Measurements from ENCODE around the gene SLC34A2. TPM values are rescaled to one million over a fixed set of nuclear protein-coding genes. Genes with fewer than 3 reads are reported as not detected.

The SLC34A2 gene
- polyA plus RNA-seq, 1 donor, result 2.0 TPM

- Histone ChIP-seq H3K36me3 (ENCODE audit: control insufficient read depth, insufficient read depth, low read length) (no peaks in the 10 kb centered on the region), H3K4me3 (ENCODE audit: low read length) (no peak overlapping the region), H3K27me3 (ENCODE audit: control insufficient read depth, insufficient read depth, low read length) (no peaks in the 10 kb centered on the region), H3K9me3 (ENCODE audit: control insufficient read depth, low read depth, low read length) (no peaks in the 10 kb centered on the region), H3K4me1 (ENCODE audit: control insufficient read depth, insufficient read depth, low read length) (no peaks in the 10 kb centered on the region), H3K27ac (ENCODE audit: low read length) (no peak overlapping the region)
- DNase-seq, result no peak
- whole genome bisulfite sequencing (ENCODE audit: insufficient coverage, low lambda C conversion rate), result 71% methylated on average over 3 of the region's 4 CpGs
Measured at GRCh38 chr4:25713812-25714211, 58.2 kb downstream of the SLC34A2 start.

- no peak for DNase-seq
- H3K27ac ChIP-seq (ENCODE audit: low read length), result no peak overlapping the region
- WGBS (ENCODE audit: insufficient coverage, low lambda C conversion rate), result no CpG with 5 or more reads among the region's 3 CpGs
- H3K4me1 ChIP-seq (ENCODE audit: control insufficient read depth, insufficient read depth, low read length), result no peaks in the 10 kb centered on the region
- H3K9me3 ChIP-seq (ENCODE audit: control insufficient read depth, low read depth, low read length), result no peaks in the 10 kb centered on the region
- H3K36me3 ChIP-seq (ENCODE audit: control insufficient read depth, insufficient read depth, low read length), result no peaks in the 10 kb centered on the region
- no peaks in the 10 kb centered on the region for H3K27me3 ChIP-seq (ENCODE audit: control insufficient read depth, insufficient read depth, low read length)
- H3K4me3 ChIP-seq (ENCODE audit: low read length), result no peak overlapping the region
Measured at GRCh38 chr4:25722964-25723363, 67.3 kb downstream of the SLC34A2 start.

- Histone ChIP-seq H3K9me3 (ENCODE audit: control insufficient read depth, low read depth, low read length) (no peaks in the 10 kb centered on the region), H3K4me3 (ENCODE audit: low read length) (no peak overlapping the region), H3K27ac (ENCODE audit: low read length) (no peak overlapping the region), H3K36me3 (ENCODE audit: control insufficient read depth, insufficient read depth, low read length) (no peaks in the 10 kb centered on the region), H3K4me1 (ENCODE audit: control insufficient read depth, insufficient read depth, low read length) (no peaks in the 10 kb centered on the region), H3K27me3 (ENCODE audit: control insufficient read depth, insufficient read depth, low read length) (no peaks in the 10 kb centered on the region)
- no CpG with 5 or more reads among the region's 1 CpG for WGBS (ENCODE audit: insufficient coverage, low lambda C conversion rate)
- no peak for DNase-seq
Measured at GRCh38 chr4:25723409-25723808, 67.8 kb downstream of the SLC34A2 start.

- no peak for DNase-seq
- no peak overlapping the region for H3K27ac ChIP-seq (ENCODE audit: low read length)
- 100% methylated on average over 1 of the region's 7 CpGs for WGBS (ENCODE audit: insufficient coverage, low lambda C conversion rate)
Measured at GRCh38 chr4:25725870-25726269, 70.2 kb downstream of the SLC34A2 start.

GRCh38 chr4:25727711-25728493, 72.3 kb downstream of the SLC34A2 start:
- DNase-seq, result no peak
- Histone ChIP-seq H3K27me3 (ENCODE audit: control insufficient read depth, insufficient read depth, low read length) (no peaks in the 10 kb centered on the region), H3K36me3 (ENCODE audit: control insufficient read depth, insufficient read depth, low read length) (no peaks in the 10 kb centered on the region), H3K4me3 (ENCODE audit: low read length) (no peak overlapping the region), H3K4me1 (ENCODE audit: control insufficient read depth, insufficient read depth, low read length) (no peaks in the 10 kb centered on the region), H3K27ac (ENCODE audit: low read length) (no peak overlapping the region), H3K9me3 (ENCODE audit: control insufficient read depth, low read depth, low read length) (no peaks in the 10 kb centered on the region)
- no CpG with 5 or more reads among the region's 9 CpGs for WGBS (ENCODE audit: insufficient coverage, low lambda C conversion rate)

More at GRCh38 chr4:25725870-25726269, 70.2 kb downstream of the SLC34A2 start:
- Histone ChIP-seq H3K27me3 (ENCODE audit: control insufficient read depth, insufficient read depth, low read length) (no peaks in the 10 kb centered on the region), H3K4me3 (ENCODE audit: low read length) (no peak overlapping the region), H3K9me3 (ENCODE audit: control insufficient read depth, low read depth, low read length) (no peaks in the 10 kb centered on the region), H3K4me1 (ENCODE audit: control insufficient read depth, insufficient read depth, low read length) (no peaks in the 10 kb centered on the region), H3K36me3 (ENCODE audit: control insufficient read depth, insufficient read depth, low read length) (no peaks in the 10 kb centered on the region)

Other genes with a start within 250 kb of the SLC34A2 start
- gene SEL1L3, start 207.1 kb downstream of the SLC34A2 start, polyA plus RNA-seq, result 58.7 TPM

Measured in large intestine (tissue), 3 donors.